HG03025 (cell line): ENCODE measurements around the gene EGFLAM.

ENCODE experiments used
- ATAC-seq: cut with Tn5 transposase; IDR thresholded peaks from one replicate; pipeline ENCODE4 v1.9.1; 2021; ENCODE audit warnings: mild to moderate bottlenecking, moderate library complexity; ENCODE audit not compliant: unreplicated experiment, low FRiP score

Gene EGFLAM

GRCh38 chr5:38465702-38466423 is 207.5 kb downstream of the EGFLAM start:
- no peak for ATAC-seq

GRCh38 chr5:38466424-38467189 is 208.2 kb downstream of the EGFLAM start:
- no peak for ATAC-seq

GRCh38 chr5:38467353-38468040 is 209.1 kb downstream of the EGFLAM start:
- no peak for ATAC-seq

- ATAC-seq = no peak
Observed at GRCh38 chr5:38468202-38468673, 209.9 kb downstream of the EGFLAM start.

- ATAC-seq = no peak
Observed at GRCh38 chr5:38468978-38469706, 210.8 kb downstream of the EGFLAM start.

GRCh38 chr5:38469707-38470267 is 211.4 kb downstream of the EGFLAM start:
- no peak for ATAC-seq

- no peak for ATAC-seq
Observed at GRCh38 chr5:38471709-38472108, 213.3 kb downstream of the EGFLAM start.

GRCh38 chr5:38472541-38472940 is 214.2 kb downstream of the EGFLAM start:
- no peak for ATAC-seq

GRCh38 chr5:38473008-38473407 is 214.6 kb downstream of the EGFLAM start:
- ATAC-seq = no peak

GRCh38 chr5:38478166-38478565 is 219.8 kb downstream of the EGFLAM start:
- no peak for ATAC-seq

GRCh38 chr5:38478878-38479277 is 220.5 kb downstream of the EGFLAM start:
- no peak for ATAC-seq

- no peak for ATAC-seq
Observed at GRCh38 chr5:38479315-38479904, 221.1 kb downstream of the EGFLAM start.

- ATAC-seq = no peak
Observed at GRCh38 chr5:38483805-38484398, 225.5 kb downstream of the EGFLAM start.

- ATAC-seq = no peak
Observed at GRCh38 chr5:38494175-38494574, 235.8 kb downstream of the EGFLAM start.

- ATAC-seq = no peak
Observed at GRCh38 chr5:38494763-38495162, 236.4 kb downstream of the EGFLAM start.

GRCh38 chr5:38497946-38498345 is 239.6 kb downstream of the EGFLAM start:
- no peak for ATAC-seq

GRCh38 chr5:38500573-38501260 is 242.4 kb downstream of the EGFLAM start:
- no peak for ATAC-seq

GRCh38 chr5:38506302-38506701 is 247.9 kb downstream of the EGFLAM start:
- ATAC-seq = no peak

GRCh38 chr5:38509185-38509584 is 250.8 kb downstream of the EGFLAM start:
- ATAC-seq = no peak
